Hypothalamus (tissue), 51 donors: ENCODE results near the gene SREBF2.
"Not testable (repeated sequence)": the region's sequence is repeated elsewhere in the genome, so short reads cannot be mapped to it uniquely, and the experiment has no call there.

Experiments used
- DNase-seq, 51 donors: peaks; one replicate each; lab custom pipeline; 2025; lab: John Stamatoyannopoulos, UW

Gene SREBF2

GRCh38 chr22:41939981-41940831, 107.3 kb downstream of the SREBF2 start:
- peak in 30 of 51 donors; percentile 11 to 65 (median 42) for DNase-seq

GRCh38 chr22:41940832-41941765, 108.2 kb downstream of the SREBF2 start:
- DNase-seq = peak in 49 of 51 donors; percentile 31 to 90 (median 73)

- no peak for DNase-seq
Observed at GRCh38 chr22:41943661-41944209, 110.8 kb downstream of the SREBF2 start.

GRCh38 chr22:41946629-41947423, 113.9 kb downstream of the SREBF2 start, which contains the start of gene CENPM:
Gene CENPM, minus strand, starts transcription at chr22:41947152. Its CDS starts 76 bp downstream, at chr22:41947076.
- DNase-seq = peak; percentile 63 to 98 (median 91)

GRCh38 chr22:41947424-41948080, 114.6 kb downstream of the SREBF2 start:
- no peak for DNase-seq

- DNase-seq = no peak
Observed at GRCh38 chr22:41948142-41948541, 115.2 kb downstream of the SREBF2 start.

DNA sequence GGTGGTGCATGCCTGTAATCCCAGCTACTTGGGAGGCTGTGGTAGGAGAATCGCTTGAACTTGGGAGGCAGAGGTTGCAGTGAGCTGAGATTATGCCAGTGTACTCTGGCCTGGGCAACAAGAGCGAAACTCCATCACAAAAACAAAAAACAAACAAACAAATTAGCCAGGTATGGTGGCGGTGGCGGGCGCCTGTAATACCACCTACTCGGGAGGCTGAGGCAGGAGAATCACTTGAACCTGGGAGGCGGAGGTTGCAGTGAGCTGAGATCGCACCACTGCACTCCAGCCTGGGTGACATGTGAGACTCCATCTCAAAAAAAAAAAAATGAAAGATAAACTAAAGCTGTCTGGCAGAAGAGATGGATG, 116.0 kb downstream of the SREBF2 start:
- not testable (repeated sequence) for DNase-seq

DNA sequence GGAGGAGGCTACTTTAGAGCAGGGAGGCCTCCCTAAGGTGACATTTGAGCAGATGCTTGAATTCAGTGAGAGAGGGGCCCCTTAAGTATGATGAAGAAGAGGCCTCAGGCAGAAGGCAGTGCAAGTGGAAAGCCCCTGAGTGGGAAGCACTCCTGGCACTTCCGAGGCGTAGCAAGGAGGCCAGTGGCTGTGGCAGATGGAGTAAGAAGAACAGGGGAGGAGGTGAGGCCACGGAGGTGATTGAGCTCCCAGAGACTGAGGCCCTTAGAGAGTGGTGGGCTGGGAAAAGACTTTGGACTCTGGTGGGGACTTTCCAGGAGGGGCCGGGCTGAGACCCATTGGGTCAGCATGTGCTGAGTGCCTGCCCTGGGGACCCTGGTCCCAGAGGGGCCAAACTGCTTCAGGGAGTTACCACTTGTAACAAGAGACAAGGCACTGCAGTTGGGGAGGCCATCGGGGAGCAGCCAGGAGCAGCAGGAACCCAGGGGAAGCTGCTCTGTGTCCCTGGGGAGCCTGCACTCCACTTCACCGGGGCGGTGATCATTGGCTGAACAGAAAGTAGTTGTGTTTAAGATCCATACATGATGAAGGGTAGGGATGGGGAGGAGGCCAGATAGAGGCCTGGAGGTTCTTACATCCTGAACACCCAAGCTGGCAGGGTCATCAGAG, 116.5 kb downstream of the SREBF2 start:
- no peak for DNase-seq

DNA sequence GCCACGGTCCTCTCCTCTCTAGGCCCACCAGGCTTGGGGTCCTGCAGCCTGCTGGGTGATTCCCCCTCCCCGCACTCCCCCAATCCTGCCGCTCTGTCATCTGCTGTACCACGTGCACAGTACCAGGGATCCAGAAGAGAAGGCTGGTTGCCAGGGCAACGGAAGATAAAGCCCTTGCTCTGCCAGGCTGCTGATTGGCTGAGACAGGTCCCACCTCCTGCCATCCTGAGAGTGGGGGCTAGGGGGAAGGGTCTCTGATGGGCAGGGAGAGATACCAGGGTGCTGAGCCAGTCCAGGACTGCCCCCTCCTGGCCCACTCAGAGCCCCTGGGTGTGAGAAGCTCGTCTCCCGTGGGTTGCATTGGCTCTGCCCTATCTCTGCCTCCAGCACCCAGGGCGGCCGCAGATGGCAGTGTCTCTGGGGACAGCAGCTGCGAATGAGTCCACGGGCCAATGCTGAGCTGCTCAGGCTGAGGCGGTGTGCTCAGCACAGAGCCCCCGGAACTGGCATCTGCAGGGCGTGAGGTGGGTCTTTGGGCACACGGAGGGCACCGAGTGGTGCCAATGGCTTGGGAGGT, 119.1 kb downstream of the SREBF2 start, which contains the start of gene SMIM45:
SMIM45 (plus strand) TSS at position 253 of the 577 bp plus-strand sequence.
- DNase-seq = peak in 50 of 51 donors; percentile 26 to 94 (median 81)

- peak in 2 of 51 donors; percentile 28 to 38 for DNase-seq
Observed at GRCh38 chr22:41952713-41953112, 119.8 kb downstream of the SREBF2 start.
